Measurements from ENCODE around the gene CFAP251. TPM values are rescaled to one million over a fixed set of nuclear protein-coding genes. Genes with fewer than 3 reads are reported as not detected.

CFAP251 gene
- total and polyA plus RNA-seq, 10 of the 15 experiments (the other 5 are each of a cell fraction or from before 2014, with no cell fraction given) = 0.10 to 0.97 (median 0.64) TPM

GRCh38 chr12:121958541-121959240 is 40.3 kb downstream of the CFAP251 start (continued):
- TF ChIP-seq, protein P1, sequence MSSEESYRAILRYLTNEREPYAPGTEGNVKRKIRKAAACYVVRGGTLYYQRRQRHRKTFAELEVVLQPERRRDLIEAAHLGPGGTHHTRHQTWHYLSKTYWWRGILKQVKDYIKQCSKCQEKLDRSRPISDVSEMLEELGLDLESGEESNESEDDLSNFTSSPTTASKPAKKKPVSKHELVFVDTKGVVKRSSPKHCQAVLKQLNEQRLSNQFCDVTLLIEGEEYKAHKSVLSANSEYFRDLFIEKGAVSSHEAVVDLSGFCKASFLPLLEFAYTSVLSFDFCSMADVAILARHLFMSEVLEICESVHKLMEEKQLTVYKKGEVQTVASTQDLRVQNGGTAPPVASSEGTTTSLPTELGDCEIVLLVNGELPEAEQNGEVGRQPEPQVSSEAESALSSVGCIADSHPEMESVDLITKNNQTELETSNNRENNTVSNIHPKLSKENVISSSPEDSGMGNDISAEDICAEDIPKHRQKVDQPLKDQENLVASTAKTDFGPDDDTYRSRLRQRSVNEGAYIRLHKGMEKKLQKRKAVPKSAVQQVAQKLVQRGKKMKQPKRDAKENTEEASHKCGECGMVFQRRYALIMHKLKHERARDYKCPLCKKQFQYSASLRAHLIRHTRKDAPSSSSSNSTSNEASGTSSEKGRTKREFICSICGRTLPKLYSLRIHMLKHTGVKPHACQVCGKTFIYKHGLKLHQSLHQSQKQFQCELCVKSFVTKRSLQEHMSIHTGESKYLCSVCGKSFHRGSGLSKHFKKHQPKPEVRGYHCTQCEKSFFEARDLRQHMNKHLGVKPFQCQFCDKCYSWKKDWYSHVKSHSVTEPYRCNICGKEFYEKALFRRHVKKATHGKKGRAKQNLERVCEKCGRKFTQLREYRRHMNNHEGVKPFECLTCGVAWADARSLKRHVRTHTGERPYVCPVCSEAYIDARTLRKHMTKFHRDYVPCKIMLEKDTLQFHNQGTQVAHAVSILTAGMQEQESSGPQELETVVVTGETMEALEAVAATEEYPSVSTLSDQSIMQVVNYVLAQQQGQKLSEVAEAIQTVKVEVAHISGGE (CRISPR knock-in tag; IDR thresholded peaks at IDR 0.05) = no peak

DNA sequence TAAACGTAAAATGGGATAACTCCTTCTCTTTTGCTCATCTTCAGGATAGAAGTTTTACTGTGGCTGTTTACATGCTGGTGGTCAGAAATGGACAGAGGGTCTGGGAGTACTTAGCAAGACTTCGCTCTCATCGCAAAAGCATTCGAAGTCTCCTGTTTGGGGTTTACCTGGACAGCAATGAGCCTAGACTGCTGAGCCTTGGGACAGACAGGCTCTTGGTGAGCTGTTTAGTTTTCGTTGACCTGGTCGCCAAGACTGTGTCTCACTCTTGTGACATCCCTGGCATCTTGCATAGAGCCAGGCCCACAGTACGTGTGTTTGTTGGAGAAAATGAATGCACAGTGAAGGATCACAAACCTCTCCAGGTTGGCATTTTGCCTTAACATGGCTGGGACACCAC is 42.1 kb downstream of the CFAP251 start:
- no peak for TF ChIP-seq POLR2AphosphoS5 (IDR thresholded peaks at IDR 0.05; ENCODE audit: low read length)
- TF ChIP-seq TCF12 (IDR thresholded peaks at IDR 0.05; ENCODE audit: low read depth, low read length) = no peak
- no peak for TF ChIP-seq PAX5 (IDR thresholded peaks at IDR 0.05; ENCODE audit: borderline replicate concordance, low read depth, low read length)
- TF ChIP-seq YBX1 (IDR thresholded peaks at IDR 0.05) = no peak
- no peak for TF ChIP-seq JUND (IDR thresholded peaks at IDR 0.05; ENCODE audit: low read depth, low read length)
- TF ChIP-seq, protein P2, sequence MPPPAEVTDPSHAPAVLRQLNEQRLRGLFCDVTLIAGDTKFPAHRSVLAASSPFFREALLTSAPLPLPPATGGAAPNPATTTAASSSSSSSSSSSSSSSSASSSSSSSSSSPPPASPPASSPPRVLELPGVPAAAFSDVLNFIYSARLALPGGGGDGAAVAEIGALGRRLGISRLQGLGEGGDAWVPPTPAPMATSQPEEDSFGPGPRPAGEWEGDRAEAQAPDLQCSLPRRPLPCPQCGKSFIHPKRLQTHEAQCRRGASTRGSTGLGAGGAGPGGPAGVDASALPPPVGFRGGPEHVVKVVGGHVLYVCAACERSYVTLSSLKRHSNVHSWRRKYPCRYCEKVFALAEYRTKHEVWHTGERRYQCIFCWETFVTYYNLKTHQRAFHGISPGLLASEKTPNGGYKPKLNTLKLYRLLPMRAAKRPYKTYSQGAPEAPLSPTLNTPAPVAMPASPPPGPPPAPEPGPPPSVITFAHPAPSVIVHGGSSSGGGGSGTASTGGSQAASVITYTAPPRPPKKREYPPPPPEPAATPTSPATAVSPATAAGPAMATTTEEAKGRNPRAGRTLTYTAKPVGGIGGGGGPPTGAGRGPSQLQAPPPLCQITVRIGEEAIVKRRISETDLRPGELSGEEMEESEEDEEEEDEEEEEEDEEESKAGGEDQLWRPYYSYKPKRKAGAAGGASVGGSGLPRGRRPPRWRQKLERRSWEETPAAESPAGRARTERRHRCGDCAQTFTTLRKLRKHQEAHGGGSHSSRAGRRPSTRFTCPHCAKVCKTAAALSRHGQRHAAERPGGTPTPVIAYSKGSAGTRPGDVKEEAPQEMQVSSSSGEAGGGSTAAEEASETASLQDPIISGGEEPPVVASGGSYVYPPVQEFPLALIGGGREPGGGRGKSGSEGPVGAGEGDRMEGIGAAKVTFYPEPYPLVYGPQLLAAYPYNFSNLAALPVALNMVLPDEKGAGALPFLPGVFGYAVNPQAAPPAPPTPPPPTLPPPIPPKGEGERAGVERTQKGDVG (CRISPR knock-in tag; IDR thresholded peaks at IDR 0.05) = no peak
- no peak for TF ChIP-seq SMARCA5 (IDR thresholded peaks at IDR 0.05)
- no peak for TF ChIP-seq STAT1 (conservative IDR thresholded peaks at IDR 0.05)
- no peak for TF ChIP-seq RCOR1 (conservative IDR thresholded peaks at IDR 0.05; ENCODE audit: low read depth, low read length)
- no peak for TF ChIP-seq BACH1 (IDR thresholded peaks at IDR 0.05; ENCODE audit: borderline replicate concordance)
- TF ChIP-seq SUZ12 (IDR thresholded peaks at IDR 0.05; ENCODE audit: unreplicated experiment) = no peak
- no peak for TF ChIP-seq POLR2AphosphoS2 (IDR thresholded peaks at IDR 0.05; ENCODE audit: low read depth, low read length)
- no peak for TF ChIP-seq EED (IDR thresholded peaks at IDR 0.05; ENCODE audit: low read depth)
- TF ChIP-seq HCFC1 (IDR thresholded peaks at IDR 0.05; ENCODE audit: low read length) = no peak
- TF ChIP-seq TCF3 (IDR thresholded peaks at IDR 0.05; ENCODE audit: borderline replicate concordance, insufficient read depth, low read depth, low read length) = no peak
- no peak for TF ChIP-seq RAD21 (IDR thresholded peaks at IDR 0.05; ENCODE audit: insufficient read depth, low read depth, low read length)
- TF ChIP-seq EGR1 (IDR thresholded peaks at IDR 0.05; ENCODE audit: borderline replicate concordance in 1 of 2, low read depth in 2 of 2, low read length in 2 of 2) = no peak
- CTCF ChIA-PET = no interaction called here
- in situ Hi-C loops (cut with MboI) = no loop called here

More for the DNA sequence above, 42.1 kb downstream of the CFAP251 start:
- intact Hi-C loops (cut with micrococcal nuclease; ENCODE audit: unreplicated experiment) = no loop called here
- H3K9ac ChIP-seq (ENCODE audit: control insufficient read depth, insufficient read depth, low read length) = no peak overlapping the region
- no peaks in the 10 kb centered on the region; a peak in 1 of 4 replicates for H3K27me3 ChIP-seq (replicated peaks in 1 of 2; ENCODE audit: control insufficient read depth in 2 of 2, insufficient read depth in 2 of 2, low read length in 1 of 2)
- BruUV-seq (replicated peaks) = no TSS peak
- ATAC-seq (no peak), DNase-seq (ENCODE audit: low read depth, low spot score) (no peak), FAIRE-seq (no peak)
- H3K9me3 ChIP-seq (replicated peaks; ENCODE audit: control insufficient read depth, insufficient read depth, low read length) = no peaks in the 10 kb centered on the region
- no peak overlapping the region for H2AFZ ChIP-seq (ENCODE audit: control insufficient read depth, low read depth, low read length)
- 56% methylated on average over 7 of the region's 7 CpGs for WGBS (ENCODE audit: insufficient coverage, insufficient replicate concordance, low lambda C conversion rate, missing lambda C conversion rate)
- ChIA-PET SMC1A (ENCODE audit: uncharacterized antibody, unreplicated experiment) (no interaction called here), RAD21 (ENCODE audit: unreplicated experiment) (no interaction called here), POLR2A (interaction anchor here (0.6 kb wide), 1 partner anchor 572 kb away, joined by 5 read pairs; no protein-coding TSS in a partner anchor)
- no peaks in the 10 kb centered on the region for H3K79me2 ChIP-seq (ENCODE audit: control insufficient read depth, insufficient read depth, low read length)
- H3K36me3 ChIP-seq (ENCODE audit: control insufficient read depth in 2 of 2, insufficient read depth in 2 of 2, low read length in 1 of 2) = no peaks in the 10 kb centered on the region
- H3K4me2 ChIP-seq (ENCODE audit: control insufficient read depth, insufficient read depth) = no peak overlapping the region
- H3K27ac ChIP-seq (ENCODE audit: control insufficient read depth, insufficient read depth) = no peak overlapping the region
- H4K20me1 ChIP-seq (ENCODE audit: control insufficient read depth, insufficient read depth) = no peaks in the 10 kb centered on the region
- H3K4me3 ChIP-seq = no peak overlapping the region
- no peaks in the 10 kb centered on the region for H3K4me1 ChIP-seq (ENCODE audit: control insufficient read depth, insufficient read depth, low read length)

Measured in GM12878 (cell line).